Measurements from ENCODE around the gene PLA2G4A.

Gene PLA2G4A

GRCh38 chr1:186834399-186834958, 5.7 kb downstream of the PLA2G4A start:
- no peak for DNase-seq (ENCODE audit: low read depth)

DNA sequence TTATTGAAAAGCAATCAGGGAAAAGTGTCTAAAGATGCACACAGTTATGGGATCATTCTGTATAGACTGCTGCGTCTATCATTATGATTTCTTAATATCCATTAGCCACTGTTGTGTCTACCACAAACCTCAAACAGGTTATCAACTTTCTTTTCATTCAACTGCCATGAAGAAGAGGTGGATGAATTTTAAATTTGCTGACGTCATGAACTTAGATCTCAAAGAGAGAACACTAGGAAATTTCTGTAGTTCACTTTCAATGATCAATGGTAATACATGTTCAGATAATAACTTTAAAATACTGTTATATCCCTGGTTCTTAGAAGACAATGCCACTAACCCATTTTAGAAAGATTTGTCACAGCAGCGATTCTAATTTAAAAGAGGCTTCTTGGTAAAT, 6.7 kb downstream of the PLA2G4A start:
- no peak for DNase-seq (ENCODE audit: low read depth)

- DNase-seq (ENCODE audit: low read depth), result no peak
Measured at GRCh38 chr1:186837806-186838205, 9.1 kb downstream of the PLA2G4A start.

DNA sequence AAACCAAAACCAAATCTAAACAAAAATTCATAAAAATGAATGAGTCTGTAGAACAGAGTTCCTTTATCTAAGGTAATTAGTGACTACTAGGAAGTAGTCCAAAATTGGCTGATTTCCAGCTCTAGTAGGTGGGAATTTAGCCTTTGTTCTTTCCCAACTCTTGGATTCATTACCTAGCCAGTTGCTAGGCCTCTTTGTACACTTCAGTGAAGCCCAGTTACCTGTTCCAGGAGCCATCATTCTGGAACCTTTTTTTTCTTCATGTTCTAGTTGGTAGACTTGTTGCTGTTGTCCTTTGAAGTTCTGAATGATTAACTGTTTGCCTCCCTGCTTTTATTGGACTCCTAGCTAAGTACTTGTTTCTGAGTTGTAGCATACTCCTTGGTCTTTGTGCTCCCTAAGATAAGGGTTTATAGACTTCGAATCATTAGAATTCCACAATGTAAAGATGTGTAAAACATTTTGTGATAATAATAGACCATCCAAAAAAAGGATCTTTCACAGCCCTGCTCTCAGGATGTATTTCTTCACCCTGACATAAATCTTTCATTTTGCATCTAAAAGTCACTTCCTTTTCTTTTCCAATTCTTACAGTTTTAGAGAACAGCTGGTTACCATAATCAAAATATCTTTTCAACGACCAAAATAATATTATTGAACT, 9.8 kb downstream of the PLA2G4A start:
- no peak for DNase-seq (ENCODE audit: low read depth)

DNA sequence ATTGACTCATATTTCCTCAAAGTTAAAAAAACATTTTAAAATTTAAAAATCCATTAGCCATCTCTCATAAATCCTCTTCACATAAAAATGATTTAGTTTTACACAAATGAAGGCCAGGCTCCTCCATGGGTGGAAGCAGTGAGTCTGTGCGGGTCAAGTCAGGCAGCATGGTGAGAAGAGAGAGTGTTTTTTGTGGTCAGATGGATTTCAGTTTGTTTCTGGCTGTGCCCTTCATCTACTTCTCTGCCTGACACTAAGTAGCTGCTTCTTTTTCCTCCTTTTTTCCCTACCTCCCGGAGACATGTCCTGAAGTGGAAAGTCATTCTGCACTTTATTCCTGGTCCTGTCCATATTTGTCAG, 10.3 kb downstream of the PLA2G4A start:
- DNase-seq (ENCODE audit: low read depth), result no peak

DNA sequence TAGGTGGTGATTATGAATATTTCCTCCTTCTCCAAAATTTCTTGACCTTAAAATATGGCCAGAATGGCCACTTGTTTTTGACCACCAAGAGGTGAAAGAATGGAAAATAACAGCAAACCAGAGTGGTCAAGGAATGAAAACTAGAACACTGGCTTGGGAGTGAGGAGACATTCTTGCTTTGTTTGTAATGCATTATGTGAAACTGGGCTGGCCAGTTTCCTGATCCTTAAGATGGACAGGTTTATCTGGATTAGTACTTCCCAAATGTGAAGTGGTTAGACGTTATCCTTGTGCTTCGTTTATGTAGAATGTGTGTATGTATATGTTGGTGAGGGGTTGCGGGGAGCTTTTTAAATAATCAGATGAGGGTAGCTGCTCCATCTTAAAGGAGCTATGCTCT, 12.8 kb downstream of the PLA2G4A start:
- no peak for DNase-seq (ENCODE audit: low read depth)

DNA sequence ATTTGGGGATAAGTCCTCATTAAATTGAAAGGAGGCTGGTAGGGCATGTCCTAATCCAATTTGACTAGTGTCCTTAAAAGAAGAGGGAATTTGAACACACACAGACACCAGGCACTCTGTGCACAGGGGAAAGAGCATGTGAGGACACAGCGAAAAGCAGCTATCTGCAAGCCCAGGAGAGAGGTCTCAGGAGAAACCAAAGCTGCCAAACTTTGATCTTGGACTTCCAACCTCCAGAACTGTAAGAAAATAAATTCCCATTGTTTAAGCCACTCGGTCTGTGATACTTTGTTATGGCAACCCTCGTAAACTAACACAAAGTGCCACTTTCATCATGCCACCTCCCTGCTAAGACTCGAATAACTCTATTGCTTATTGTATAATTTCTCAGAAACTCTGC, 13.8 kb downstream of the PLA2G4A start:
- no peak for DNase-seq (ENCODE audit: low read depth)

GRCh38 chr1:186843226-186843625, 14.5 kb downstream of the PLA2G4A start:
- DNase-seq (ENCODE audit: low read depth), result no peak

DNA sequence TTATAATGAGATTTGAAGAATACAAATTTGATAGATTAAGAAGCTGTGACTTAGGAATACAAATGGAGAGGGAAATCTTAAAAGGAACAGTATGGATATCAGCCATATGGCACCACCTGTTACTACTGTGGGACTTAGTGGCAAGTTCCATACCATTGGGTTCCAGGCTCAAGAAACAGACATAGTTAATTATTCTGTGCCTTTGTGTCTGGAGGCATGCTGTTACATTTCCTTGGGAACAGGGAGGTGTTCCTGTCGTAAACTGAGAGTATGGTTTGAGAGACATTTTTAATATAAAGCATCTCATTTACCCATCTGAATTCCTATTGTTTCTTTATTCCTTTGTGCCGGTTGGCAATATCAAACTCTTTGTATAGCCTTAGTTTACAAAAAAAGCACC, 15.2 kb downstream of the PLA2G4A start:
- DNase-seq (ENCODE audit: low read depth), result no peak

DNA sequence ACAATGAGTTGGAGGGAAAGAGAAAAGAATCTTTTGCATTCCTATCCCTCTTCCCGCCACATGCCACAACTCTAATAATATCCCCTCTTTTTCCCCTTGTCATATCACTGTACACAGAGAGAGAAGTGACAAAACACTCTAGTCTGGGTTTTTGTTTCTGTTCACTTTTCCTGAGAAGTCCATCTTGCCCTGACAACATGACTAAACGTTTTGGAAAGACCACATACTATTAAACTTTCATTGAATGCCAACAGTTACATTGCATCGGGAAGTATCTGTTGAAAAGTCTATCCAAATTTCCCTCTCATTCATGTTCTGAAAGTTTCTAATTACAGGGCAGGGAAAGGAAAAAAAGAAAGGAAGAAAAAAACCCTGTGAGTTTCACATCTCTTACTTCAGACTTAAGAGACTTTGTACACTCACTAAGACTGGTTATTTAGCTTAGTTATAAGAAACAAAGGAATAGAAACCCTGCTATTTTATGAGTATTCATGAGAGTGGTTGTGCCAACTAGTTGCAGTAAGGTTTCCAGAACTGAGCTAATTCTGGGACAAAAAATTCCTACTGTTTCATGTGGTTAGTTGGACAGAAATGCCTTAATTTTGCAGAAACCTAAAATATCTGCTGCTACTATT, 16.9 kb downstream of the PLA2G4A start:
- DNase-seq (ENCODE audit: low read depth), result no peak

DNA sequence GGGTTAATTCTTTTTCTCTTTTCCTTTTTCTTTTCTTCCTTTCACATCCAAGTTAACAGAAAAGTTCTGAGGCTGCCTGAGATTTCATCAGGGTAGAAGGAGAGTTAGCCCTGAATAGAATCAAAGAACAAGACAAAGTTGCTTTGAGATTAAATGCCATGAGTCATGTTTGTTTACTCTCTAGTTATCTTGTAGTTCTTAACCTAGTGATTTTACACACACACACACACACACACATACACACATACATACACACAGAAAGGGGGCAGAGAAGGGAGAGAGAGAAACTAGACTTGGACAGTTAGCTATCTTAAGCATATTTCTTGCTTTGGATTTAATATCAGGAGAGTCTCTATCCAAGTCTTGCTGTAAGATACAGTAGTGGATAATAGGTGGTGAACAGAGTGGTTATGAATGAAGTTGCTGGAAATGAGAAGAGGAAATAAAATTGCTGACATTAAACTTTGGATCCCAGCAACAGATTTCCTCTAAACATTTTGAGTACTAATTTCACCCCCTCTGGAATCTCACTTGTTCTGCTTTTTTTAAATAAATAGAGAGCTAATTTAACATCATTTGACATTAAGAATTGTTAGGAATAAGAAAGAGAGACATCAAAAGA, 19.9 kb downstream of the PLA2G4A start:
- no peak for DNase-seq (ENCODE audit: low read depth)

GRCh38 chr1:186849271-186849671, 20.5 kb downstream of the PLA2G4A start:
- no peak for DNase-seq (ENCODE audit: low read depth)

DNA sequence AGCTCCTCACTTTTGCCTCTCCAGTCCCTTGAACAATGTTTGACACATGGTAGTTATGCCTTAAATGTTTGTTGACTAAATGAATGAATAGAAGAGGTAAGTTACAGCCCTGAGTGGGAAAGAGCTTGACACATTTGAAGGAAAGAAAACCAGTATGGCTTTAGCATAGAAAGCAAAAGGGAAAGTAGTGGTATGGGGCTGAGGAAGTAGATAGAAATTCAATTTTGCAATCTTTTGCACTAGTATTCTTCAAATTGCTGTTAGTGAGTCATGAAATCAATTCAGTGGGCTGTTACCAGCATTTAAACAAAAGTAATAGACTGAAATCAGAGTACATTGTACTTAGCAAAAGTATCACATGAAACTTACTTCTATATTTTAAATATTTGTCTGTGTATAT, 21.1 kb downstream of the PLA2G4A start:
- no peak for DNase-seq (ENCODE audit: low read depth)

DNA sequence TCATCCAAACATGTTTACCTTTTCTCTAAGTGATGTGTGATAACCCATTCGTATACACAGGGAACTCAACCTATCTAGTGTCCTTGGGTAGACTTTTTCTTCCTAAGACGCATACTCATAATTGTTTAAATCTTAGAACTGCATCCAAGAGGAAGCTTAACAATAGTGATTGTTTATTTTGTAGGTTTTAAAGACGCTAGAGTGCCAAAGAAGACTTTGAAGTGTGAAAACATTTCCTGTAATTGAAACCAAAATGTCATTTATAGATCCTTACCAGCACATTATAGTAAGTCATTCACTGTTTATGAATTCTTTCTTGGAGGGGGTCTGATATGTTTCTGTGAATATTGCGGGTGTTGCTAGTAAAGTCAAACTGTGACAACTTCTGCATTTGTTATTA, 25.4 kb downstream of the PLA2G4A start:
- DNase-seq (ENCODE audit: low read depth), result no peak

DNA sequence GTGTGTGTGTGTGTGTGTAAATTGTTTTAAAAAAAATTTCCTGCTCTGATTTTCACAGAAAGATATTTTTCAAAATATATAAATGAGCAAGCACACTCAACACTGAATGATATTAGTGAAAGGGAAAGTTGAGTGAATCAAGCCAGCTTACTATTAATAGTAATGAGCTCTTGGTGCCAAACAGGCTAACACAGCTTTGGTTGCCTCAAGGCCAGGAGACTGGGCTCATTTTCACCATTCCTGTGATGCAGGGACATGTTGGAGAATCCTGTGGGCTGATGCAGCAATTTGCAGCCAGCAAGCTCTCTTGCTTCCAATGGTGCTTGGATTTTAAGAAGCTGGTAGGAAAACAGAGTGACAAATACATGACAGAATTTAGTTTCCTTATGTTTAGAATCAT, 30.2 kb downstream of the PLA2G4A start:
- no peak for DNase-seq (ENCODE audit: low read depth)

DNA sequence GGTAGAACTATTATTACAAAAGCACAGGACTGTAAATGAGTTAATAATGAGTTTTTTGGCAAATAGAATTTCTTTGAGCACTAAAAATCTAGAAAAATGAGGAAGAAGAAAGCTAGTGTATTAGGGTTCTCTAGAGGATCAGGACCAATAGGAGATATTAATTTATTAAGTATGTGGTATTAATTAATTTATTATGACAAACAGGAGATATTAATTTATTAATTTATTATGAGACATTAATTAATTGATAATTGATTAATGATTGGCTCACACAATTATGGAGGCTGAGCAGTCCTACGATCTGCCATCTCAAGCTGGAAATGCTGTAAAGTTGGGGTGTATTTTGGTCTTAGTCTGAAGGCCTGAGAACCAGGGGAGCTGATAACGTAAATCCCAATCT, 31.2 kb downstream of the PLA2G4A start:
- DNase-seq (ENCODE audit: low read depth), result no peak

DNA sequence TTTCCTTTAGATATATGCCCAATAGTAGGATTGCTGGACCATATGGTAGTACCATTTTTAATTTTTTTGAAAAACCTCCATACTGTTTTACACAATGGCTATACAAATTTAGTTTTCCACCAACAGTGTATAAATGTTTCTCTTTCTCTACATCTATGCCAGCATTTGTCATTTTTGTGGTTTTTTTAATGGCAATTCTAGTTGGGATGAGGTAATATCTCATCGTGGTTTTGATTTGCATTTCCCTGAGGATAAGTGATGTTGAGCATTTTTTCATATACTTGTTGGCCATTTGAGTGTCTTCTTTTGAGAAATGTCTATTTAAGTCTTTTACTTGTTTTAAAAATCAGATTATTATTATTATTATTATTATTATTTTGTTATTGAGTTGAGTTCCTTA, 35.5 kb downstream of the PLA2G4A start:
- peak; percentile 3 for DNase-seq (ENCODE audit: low read depth)

- DNase-seq (ENCODE audit: low read depth), result no peak
Measured at GRCh38 chr1:186865253-186865652, 36.5 kb downstream of the PLA2G4A start.

DNA sequence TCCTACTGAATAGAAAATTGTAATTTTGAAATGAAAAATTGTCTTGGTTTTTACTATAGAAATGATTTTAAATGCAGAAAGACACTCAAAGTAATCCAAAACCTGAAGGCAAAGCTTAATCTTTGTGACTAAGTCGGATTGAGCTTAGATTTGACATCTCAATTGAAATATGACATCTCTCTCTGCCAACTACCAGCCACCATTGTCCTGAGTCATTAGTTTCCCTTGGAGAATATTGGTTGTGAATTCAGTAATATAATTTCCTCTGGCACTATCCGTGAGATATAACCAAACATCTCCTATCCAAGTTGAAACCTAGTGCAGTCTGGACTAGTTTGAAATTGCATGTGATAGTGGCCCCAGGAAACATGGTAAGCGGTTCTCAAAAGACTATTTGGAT, 37.1 kb downstream of the PLA2G4A start:
- DNase-seq (ENCODE audit: low read depth), result no peak

GRCh38 chr1:186869526-186870228, 40.9 kb downstream of the PLA2G4A start:
- DNase-seq (ENCODE audit: low read depth), result no peak

- DNase-seq (ENCODE audit: low read depth), result no peak
Measured at GRCh38 chr1:186871784-186872183, 43.0 kb downstream of the PLA2G4A start.

DNA sequence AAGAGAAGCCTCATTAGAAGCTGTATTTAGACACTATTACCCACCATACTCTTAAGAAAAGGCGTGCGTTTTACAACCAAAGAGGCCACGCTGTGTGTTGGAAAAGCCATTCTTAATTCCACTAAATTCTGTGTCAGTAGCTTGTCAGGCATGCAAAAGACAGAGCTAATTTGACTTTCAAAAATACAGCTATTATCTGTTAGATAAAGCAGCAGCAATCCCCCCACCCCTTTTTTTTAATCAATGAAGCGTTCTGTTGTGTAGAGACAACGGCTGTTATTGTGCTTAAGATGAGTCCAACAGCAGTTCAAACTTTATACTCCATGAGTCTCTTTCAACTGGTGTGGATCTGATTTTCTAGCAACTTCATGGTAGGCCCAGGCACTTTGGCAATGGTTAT, 43.5 kb downstream of the PLA2G4A start:
- DNase-seq (ENCODE audit: low read depth), result no peak

GRCh38 chr1:186873687-186874086, 44.9 kb downstream of the PLA2G4A start:
- no peak for DNase-seq (ENCODE audit: low read depth)
